IPS DF 6.9 (cell line): Measurements from ENCODE around the gene MCC.

Source experiments
- DNase-seq: peaks from one replicate; pipeline ENCODE4 v3.0.0-alpha.2; 2013; ENCODE audit warnings: low read depth, low spot score
- H3K27ac ChIP-seq: one replicate; pipeline ENCODE4 v1.5.1; 2013; ENCODE audit warnings: low read length, control low read depth
- H3K27me3 ChIP-seq: 2 replicates; pipeline ENCODE4 v1.6.1; 2013; ENCODE audit warnings: mild to moderate bottlenecking, low read length; ENCODE audit not compliant: control insufficient read depth, insufficient read depth
- H3K36me3 ChIP-seq: 2 replicates; pipeline ENCODE4 v1.6.1; 2013; ENCODE audit warnings: low read length; ENCODE audit not compliant: control insufficient read depth, insufficient read depth
- H3K4me1 ChIP-seq: 2 replicates; pipeline ENCODE4 v1.6.1; 2013; ENCODE audit warnings: low read length; ENCODE audit not compliant: control insufficient read depth, insufficient read depth
- H3K4me3 ChIP-seq: 2 replicates; pipeline ENCODE4 v1.5.1; 2013; ENCODE audit warnings: mild to moderate bottlenecking, low read length
- H3K9me3 ChIP-seq: 2 replicates; pipeline ENCODE4 v1.6.1; 2013; ENCODE audit warnings: low read length, inconsistent platforms; ENCODE audit not compliant: control insufficient read depth, insufficient read depth
- WGBS: extraction: QIAGEN DNeasy Blood & Tissue Kit; methylation state at CpG from one replicate; pipeline ENCODE4 v1.1.7; 2013; ENCODE audit warnings: mixed read lengths, missing lambda C conversion rate; ENCODE audit not compliant: insufficient read length, insufficient coverage; 5-methylcytosine and 5-hydroxymethylcytosine counted together

Gene MCC

GRCh38 chr5:113110117-113110516, 378.1 kb downstream of the MCC start:
- no CpG with 5 or more reads among the region's 6 CpGs for WGBS
- no peaks in the 10 kb centered on the region for H3K27me3 ChIP-seq
- H3K27ac ChIP-seq, result no peak overlapping the region
- no peak overlapping the region for H3K4me3 ChIP-seq
- H3K4me1 ChIP-seq, result no peaks in the 10 kb centered on the region
- H3K36me3 ChIP-seq, result no peaks in the 10 kb centered on the region
- H3K9me3 ChIP-seq, result no peaks in the 10 kb centered on the region
- DNase-seq, result no peak

GRCh38 chr5:113109344-113109743, 378.9 kb downstream of the MCC start:
- Histone ChIP-seq H3K9me3 (no peaks in the 10 kb centered on the region), H3K27ac (no peak overlapping the region), H3K27me3 (no peaks in the 10 kb centered on the region), H3K36me3 (no peaks in the 10 kb centered on the region), H3K4me3 (no peak overlapping the region), H3K4me1 (no peaks in the 10 kb centered on the region)
- WGBS, result no CpG with 5 or more reads among the region's 5 CpGs
- no peak for DNase-seq

GRCh38 chr5:113108485-113108884, 379.8 kb downstream of the MCC start:
- no peaks in the 10 kb centered on the region for H3K9me3 ChIP-seq
- no CpG with 5 or more reads among the region's 5 CpGs for WGBS
- H3K4me1 ChIP-seq, result no peaks in the 10 kb centered on the region
- no peaks in the 10 kb centered on the region for H3K27me3 ChIP-seq
- no peak for DNase-seq
- H3K27ac ChIP-seq, result no peak overlapping the region
- H3K36me3 ChIP-seq, result no peaks in the 10 kb centered on the region
- H3K4me3 ChIP-seq, result no peak overlapping the region

- Histone ChIP-seq H3K36me3 (no peaks in the 10 kb centered on the region), H3K9me3 (no peaks in the 10 kb centered on the region), H3K4me1 (no peaks in the 10 kb centered on the region), H3K27me3 (no peaks in the 10 kb centered on the region), H3K27ac (no peak overlapping the region), H3K4me3 (no peak overlapping the region)
- DNase-seq, result no peak
- WGBS, result no CpG with 5 or more reads among the region's 2 CpGs
Observed at GRCh38 chr5:113106821-113107220, 381.4 kb downstream of the MCC start.

GRCh38 chr5:113105693-113106280, 382.5 kb downstream of the MCC start:
- no peaks in the 10 kb centered on the region for H3K27me3 ChIP-seq
- no peaks in the 10 kb centered on the region for H3K4me1 ChIP-seq
- no peak overlapping the region for H3K4me3 ChIP-seq
- no CpG with 5 or more reads among the region's 5 CpGs for WGBS
- DNase-seq, result no peak
- no peaks in the 10 kb centered on the region for H3K9me3 ChIP-seq
- H3K36me3 ChIP-seq, result no peaks in the 10 kb centered on the region
- H3K27ac ChIP-seq, result no peak overlapping the region

- no peaks in the 10 kb centered on the region for H3K9me3 ChIP-seq
- whole genome bisulfite sequencing, result no CpG with 5 or more reads among the region's 3 CpGs
- no peak for DNase-seq
Observed at GRCh38 chr5:113103330-113103729, 384.9 kb downstream of the MCC start.

GRCh38 chr5:113102121-113102531, 386.1 kb downstream of the MCC start:
- no peaks in the 10 kb centered on the region for H3K36me3 ChIP-seq
- H3K4me1 ChIP-seq, result no peaks in the 10 kb centered on the region
- H3K9me3 ChIP-seq, result no peaks in the 10 kb centered on the region
- DNase-seq, result no peak
- no peaks in the 10 kb centered on the region for H3K27me3 ChIP-seq
- H3K4me3 ChIP-seq, result no peak overlapping the region
- no peak overlapping the region for H3K27ac ChIP-seq
- no CpG with 5 or more reads among the region's 1 CpG for WGBS

More at GRCh38 chr5:113103330-113103729, 384.9 kb downstream of the MCC start:
- H3K27ac ChIP-seq, result no peak overlapping the region
- H3K36me3 ChIP-seq, result no peaks in the 10 kb centered on the region
- no peaks in the 10 kb centered on the region for H3K4me1 ChIP-seq
- H3K4me3 ChIP-seq, result no peak overlapping the region
- H3K27me3 ChIP-seq, result no peaks in the 10 kb centered on the region

- Histone ChIP-seq H3K36me3 (no peaks in the 10 kb centered on the region), H3K27ac (no peak overlapping the region), H3K4me1 (no peaks in the 10 kb centered on the region), H3K4me3 (no peak overlapping the region), H3K27me3 (no peaks in the 10 kb centered on the region), H3K9me3 (no peaks in the 10 kb centered on the region)
- DNase-seq, result no peak
- no CpG with 5 or more reads among the region's 2 CpGs for WGBS
Observed at GRCh38 chr5:113100981-113101380, 387.3 kb downstream of the MCC start.

- Histone ChIP-seq H3K9me3 (no peaks in the 10 kb centered on the region), H3K27ac (no peak overlapping the region), H3K4me3 (no peak overlapping the region), H3K4me1 (no peaks in the 10 kb centered on the region), H3K27me3 (no peaks in the 10 kb centered on the region), H3K36me3 (no peaks in the 10 kb centered on the region)
- no peak for DNase-seq
- no CpG with 5 or more reads among the region's 4 CpGs for WGBS
Observed at GRCh38 chr5:113099822-113100221, 388.4 kb downstream of the MCC start.

- Histone ChIP-seq H3K4me1 (no peaks in the 10 kb centered on the region), H3K27ac (no peak overlapping the region), H3K4me3 (no peak overlapping the region), H3K36me3 (no peaks in the 10 kb centered on the region), H3K27me3 (no peaks in the 10 kb centered on the region), H3K9me3 (no peaks in the 10 kb centered on the region)
- no CpG with 5 or more reads among the region's 3 CpGs for WGBS
- no peak for DNase-seq
Observed at GRCh38 chr5:113098378-113098777, 389.9 kb downstream of the MCC start.

- no peak overlapping the region for H3K4me3 ChIP-seq
- no CpG with 5 or more reads among the region's 2 CpGs for WGBS
- DNase-seq, result no peak
- H3K36me3 ChIP-seq, result no peaks in the 10 kb centered on the region
- no peak overlapping the region for H3K27ac ChIP-seq
- H3K27me3 ChIP-seq, result no peaks in the 10 kb centered on the region
- no peaks in the 10 kb centered on the region for H3K4me1 ChIP-seq
- no peaks in the 10 kb centered on the region for H3K9me3 ChIP-seq
Observed at GRCh38 chr5:113095831-113096230, 392.4 kb downstream of the MCC start.
